ENCODE results near the gene ROR2. TPM values are rescaled to one million over a fixed set of nuclear protein-coding genes. Genes with fewer than 3 reads are reported as not detected.

Gene ROR2
- total and polyA plus RNA-seq, 2 of the 8 experiments (the other 6 are each of a cell fraction or from before 2014, with no cell fraction given): 2.7 to 4.3 TPM

DNA sequence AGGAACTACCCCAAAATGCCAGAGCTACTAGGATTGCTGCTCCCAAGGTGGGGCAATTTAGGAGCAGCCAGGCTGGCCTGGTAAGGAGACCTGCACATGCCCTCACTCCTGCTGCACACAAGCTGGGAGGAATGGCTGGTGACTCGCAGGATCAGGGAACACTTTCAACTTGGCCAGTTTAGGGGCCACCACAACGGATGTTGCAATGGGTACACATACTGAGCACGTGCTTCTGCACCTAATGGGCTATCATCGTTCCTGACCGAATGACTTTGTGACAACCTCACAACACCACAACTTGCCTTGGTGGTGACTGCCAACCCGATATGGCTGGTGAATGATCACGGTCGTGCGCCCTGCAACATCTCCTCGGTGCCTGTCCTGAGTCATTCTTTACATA, 172.0 kb downstream of the ROR2 start:
- no peak overlapping the region for H3K4ac ChIP-seq (replicated peaks; ENCODE audit: insufficient read length, low read depth, low read length)
- H2BK120ac ChIP-seq (replicated peaks; ENCODE audit: low read depth, low read length): no peak overlapping the region
- no peak overlapping the region for H2BK20ac ChIP-seq (ENCODE audit: low read length)
- H3K14ac ChIP-seq (ENCODE audit: insufficient read length): no peak overlapping the region
- H3K79me2 ChIP-seq (ENCODE audit: control insufficient read depth in 1 of 2, insufficient read depth in 2 of 2, low read length in 2 of 2): no peaks in the 10 kb centered on the region
- 0 out of 2 replicates have a peak overlapping the region, but pooled peaks have one; percentile 29 for H2BK12ac ChIP-seq (ENCODE audit: low read depth, low read length)
- no peaks in the 10 kb centered on the region for H3K79me1 ChIP-seq (ENCODE audit: low read depth, low read length)
- no peak overlapping the region for H4K8ac ChIP-seq (ENCODE audit: extremely low read depth, insufficient read depth, low read length)
- H2BK15ac ChIP-seq (ENCODE audit: low read length): no peak overlapping the region
- H3K9ac ChIP-seq (replicated peaks in 1 of 4; ENCODE audit: extremely low read depth in 1 of 4, low read depth in 3 of 4, low read length in 3 of 4): no peak overlapping the region
- no peak for FAIRE-seq
- peak overlapping the region; percentile 29 for H4K91ac ChIP-seq (replicated peaks; ENCODE audit: insufficient read length, low read length)
- H3K4me1 ChIP-seq (replicated peaks in 1 of 4; ENCODE audit: control insufficient read depth in 3 of 4, insufficient read depth in 4 of 4, low read length in 3 of 4): peaks cover 0 to 2% (median 0%) of the 10 kb centered on the region in 4 experiments; a peak in 3 of 7 replicates
- H3K27ac ChIP-seq (ENCODE audit: low read depth, low read length): no peak overlapping the region
- H3K36me3 ChIP-seq (ENCODE audit: control insufficient read depth in 2 of 4, insufficient read depth in 4 of 4, low read length in 3 of 4): no peaks in the 10 kb centered on the region
- 93% methylated on average over 10 of the region's 10 CpGs; no CpG with 5 or more reads in 1 of the 2 experiments for WGBS, 2 experiments (ENCODE audit: extremely low coverage in 1 of 2, insufficient coverage in 1 of 2, insufficient read length in 1 of 2, insufficient replicate concordance in 2 of 2, low coverage in 1 of 2, low lambda C conversion rate in 2 of 2, missing lambda C conversion rate in 1 of 2)
- H4K5ac ChIP-seq (ENCODE audit: insufficient read length, low read depth, low read length): no peak overlapping the region
- no peak overlapping the region for H3K56ac ChIP-seq (replicated peaks; ENCODE audit: insufficient read length, low read depth, low read length)
- no peak overlapping the region for H3K4me2 ChIP-seq (ENCODE audit: insufficient read depth in 1 of 2, low read depth in 2 of 2, low read length in 2 of 2)
- no peak for DNase-seq (ENCODE audit: low read depth in 1 of 2, low spot score in 2 of 2)
- H3K27me3 ChIP-seq (replicated peaks in 1 of 4; ENCODE audit: control insufficient read depth in 3 of 4, extremely low read depth in 1 of 4, insufficient read depth in 3 of 4, low read length in 3 of 4): no peaks in the 10 kb centered on the region
- no peak overlapping the region for H3K23ac ChIP-seq (ENCODE audit: insufficient read length)
- ChIA-PET POLR2A (ENCODE audit: partially characterized antibody) (no interaction called here), CTCF (ENCODE audit: partially characterized antibody) (interaction anchor here (12.6 kb wide), 1 partner anchor 177 kb away, joined by 156 read pairs; the partner anchor contains the start of gene ROR2)
- no peaks in the 10 kb centered on the region for H3K9me3 ChIP-seq (ENCODE audit: insufficient read depth in 2 of 2, low read depth in 1 of 2, low read length in 1 of 2)
- no peak overlapping the region for H2AK5ac ChIP-seq (ENCODE audit: low read depth, low read length)
- no peak overlapping the region for H2AFZ ChIP-seq (ENCODE audit: low read length)
- H3K18ac ChIP-seq (ENCODE audit: extremely low read depth, low read length): no peak overlapping the region
- H2BK5ac ChIP-seq (ENCODE audit: low read depth, low read length): no peak overlapping the region
- H4K20me1 ChIP-seq (replicated peaks in 1 of 2; ENCODE audit: control insufficient read depth in 1 of 2, insufficient read depth in 2 of 2, low read length in 2 of 2): no peaks in the 10 kb centered on the region
- no peak overlapping the region for H3K4me3 ChIP-seq (ENCODE audit: extremely low read depth in 1 of 4, insufficient read depth in 2 of 4, low read depth in 3 of 4, low read length in 4 of 4)
- no peaks in the 10 kb centered on the region for H3K23me2 ChIP-seq (ENCODE audit: low read depth, low read length)
- TF ChIP-seq RFX5 (IDR thresholded peaks at IDR 0.05; ENCODE audit: borderline replicate concordance, low read depth, low read length) (no peak), JUND (IDR thresholded peaks at IDR 0.05; ENCODE audit: low read length) (no peak), RNF2 (IDR thresholded peaks at IDR 0.05; ENCODE audit: borderline replicate concordance, low read depth, low read length, missing control alignments, poor library complexity, severe bottlenecking) (no peak), JUN (IDR thresholded peaks at IDR 0.05; ENCODE audit: low read depth, low read length) (no peak), NRF1 (IDR thresholded peaks at IDR 0.05; ENCODE audit: low read depth, low read length) (no peak), KDM1A (IDR thresholded peaks at IDR 0.05; ENCODE audit: borderline replicate concordance, low read length) (no peak), CEBPB (IDR thresholded peaks at IDR 0.05; ENCODE audit: low read depth, low read length) (no peak), TAF1 (IDR thresholded peaks at IDR 0.05; ENCODE audit: low read depth, low read length) (no peak), YY1 (IDR thresholded peaks at IDR 0.05; ENCODE audit: low read depth, low read length) (no peak), EGR1 (IDR thresholded peaks at IDR 0.05; ENCODE audit: borderline replicate concordance, low read depth, low read length) (no peak), TAF7 (optimal IDR thresholded peaks at IDR 0.05; ENCODE audit: borderline replicate concordance, low read depth, low read length) (no peak), RXRA (IDR thresholded peaks at IDR 0.05; ENCODE audit: insufficient read depth, low read depth, low read length) (no peak)
- TF ChIP-seq, protein P1, sequence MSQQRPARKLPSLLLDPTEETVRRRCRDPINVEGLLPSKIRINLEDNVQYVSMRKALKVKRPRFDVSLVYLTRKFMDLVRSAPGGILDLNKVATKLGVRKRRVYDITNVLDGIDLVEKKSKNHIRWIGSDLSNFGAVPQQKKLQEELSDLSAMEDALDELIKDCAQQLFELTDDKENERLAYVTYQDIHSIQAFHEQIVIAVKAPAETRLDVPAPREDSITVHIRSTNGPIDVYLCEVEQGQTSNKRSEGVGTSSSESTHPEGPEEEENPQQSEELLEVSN (IDR thresholded peaks at IDR 0.05): no peak
- TF ChIP-seq, protein P2, sequence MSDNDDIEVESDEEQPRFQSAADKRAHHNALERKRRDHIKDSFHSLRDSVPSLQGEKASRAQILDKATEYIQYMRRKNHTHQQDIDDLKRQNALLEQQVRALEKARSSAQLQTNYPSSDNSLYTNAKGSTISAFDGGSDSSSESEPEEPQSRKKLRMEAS (IDR thresholded peaks at IDR 0.05): no peak

Measured in H1 (cell line).